Midbrain (tissue), 1 donor: ENCODE measurements around the gene LEMD2.

Experiments
- DNase-seq: peaks from one replicate; lab custom pipeline; 2025; lab: John Stamatoyannopoulos, UW

Gene LEMD2

GRCh38 chr6:33738153-33738552 lies 50.8 kb downstream of the LEMD2 start:
- no peak for DNase-seq

GRCh38 chr6:33737267-33738026 lies 51.5 kb downstream of the LEMD2 start:
- no peak for DNase-seq

GRCh38 chr6:33735216-33735615 lies 53.7 kb downstream of the LEMD2 start:
- DNase-seq = no peak

- no peak for DNase-seq
Observed at GRCh38 chr6:33733709-33734007, 55.3 kb downstream of the LEMD2 start.

- DNase-seq = no peak
Observed at GRCh38 chr6:33732817-33733708, 55.9 kb downstream of the LEMD2 start.

- DNase-seq = no peak
Observed at GRCh38 chr6:33732385-33732784, 56.5 kb downstream of the LEMD2 start.

- no peak for DNase-seq
Observed at GRCh38 chr6:33731751-33732282, 57.1 kb downstream of the LEMD2 start.

- DNase-seq = no peak
Observed at GRCh38 chr6:33731035-33731434, 57.9 kb downstream of the LEMD2 start.

GRCh38 chr6:33730611-33731010 lies 58.3 kb downstream of the LEMD2 start:
- no peak for DNase-seq

GRCh38 chr6:33729059-33729458 lies 59.9 kb downstream of the LEMD2 start:
- no peak for DNase-seq

- DNase-seq = no peak
Observed at GRCh38 chr6:33728438-33728837, 60.5 kb downstream of the LEMD2 start.

GRCh38 chr6:33727932-33728331 lies 61.0 kb downstream of the LEMD2 start:
- DNase-seq = no peak

- no peak for DNase-seq
Observed at GRCh38 chr6:33727126-33727525, 61.8 kb downstream of the LEMD2 start.

GRCh38 chr6:33726696-33727095 lies 62.2 kb downstream of the LEMD2 start:
- no peak for DNase-seq

GRCh38 chr6:33725891-33726673 lies 62.8 kb downstream of the LEMD2 start:
- DNase-seq = no peak

- no peak for DNase-seq
Observed at GRCh38 chr6:33725222-33725621, 63.7 kb downstream of the LEMD2 start.

GRCh38 chr6:33724102-33725023 lies 64.6 kb downstream of the LEMD2 start:
- DNase-seq = no peak

- DNase-seq = no peak
Observed at GRCh38 chr6:33723371-33724085, 65.4 kb downstream of the LEMD2 start.

- no peak for DNase-seq
Observed at GRCh38 chr6:33722103-33722623, 66.8 kb downstream of the LEMD2 start.

- DNase-seq = no peak
Observed at GRCh38 chr6:33721508-33721907, 67.4 kb downstream of the LEMD2 start.
